ENCODE measurements around the gene POLR3K.

POLR3K gene

GRCh38 chr16:100989-101388 lies 47.6 kb upstream of the POLR3K start:
- TF ChIP-seq EZH2 (optimal IDR thresholded peaks at IDR 0.05; ENCODE audit: low read depth, low read length): no peak
- TF ChIP-seq EZH2phosphoT487 (IDR thresholded peaks at IDR 0.05; ENCODE audit: low read length): no peak
- TF ChIP-seq CTCF (IDR thresholded peaks at IDR 0.05; ENCODE audit: low read length): no peak
- Histone ChIP-seq H3K9me2 (replicated peaks; ENCODE audit: insufficient read depth, low read length) (no peaks in the 10 kb centered on the region), H3K27me3 (replicated peaks; ENCODE audit: insufficient read depth, low read length) (no peaks in the 10 kb centered on the region), H3K9me3 (replicated peaks; ENCODE audit: insufficient read depth, low read length) (no peaks in the 10 kb centered on the region), H3K4me2 (ENCODE audit: low read depth, low read length) (no peak overlapping the region), H3K27ac (ENCODE audit: low read length) (no peak overlapping the region), H4K20me1 (ENCODE audit: insufficient read depth, low read length) (no peaks in the 10 kb centered on the region), H3K36me3 (replicated peaks; ENCODE audit: insufficient read depth, low read length) (no peaks in the 10 kb centered on the region), H3K4me3 (ENCODE audit: low read length) (no peak overlapping the region), H2AFZ (ENCODE audit: low read length) (no peak overlapping the region), H3K4me1 (ENCODE audit: low read length) (no peaks in the 10 kb centered on the region), H3F3A (ENCODE audit: insufficient read depth, low read length) (no peaks in the 10 kb centered on the region), H3K9ac (ENCODE audit: low read length) (no peak overlapping the region), H3K79me2 (ENCODE audit: low read length) (no peaks in the 10 kb centered on the region)
- no peak for DNase-seq

GRCh38 chr16:97822-98221 lies 44.4 kb upstream of the POLR3K start:
- Histone ChIP-seq H3K27ac (ENCODE audit: low read length) (no peak overlapping the region), H2AFZ (ENCODE audit: low read length) (no peak overlapping the region), H3K9me3 (replicated peaks; ENCODE audit: insufficient read depth, low read length) (no peaks in the 10 kb centered on the region), H3K9me2 (replicated peaks; ENCODE audit: insufficient read depth, low read length) (no peaks in the 10 kb centered on the region), H3K4me3 (ENCODE audit: low read length) (no peak overlapping the region), H4K20me1 (ENCODE audit: insufficient read depth, low read length) (no peaks in the 10 kb centered on the region), H3K9ac (ENCODE audit: low read length) (no peak overlapping the region), H3F3A (ENCODE audit: insufficient read depth, low read length) (no peaks in the 10 kb centered on the region), H3K4me1 (ENCODE audit: low read length) (no peaks in the 10 kb centered on the region), H3K27me3 (replicated peaks; ENCODE audit: insufficient read depth, low read length) (no peaks in the 10 kb centered on the region), H3K79me2 (ENCODE audit: low read length) (no peaks in the 10 kb centered on the region), H3K4me2 (ENCODE audit: low read depth, low read length) (no peak overlapping the region), H3K36me3 (replicated peaks; ENCODE audit: insufficient read depth, low read length) (no peaks in the 10 kb centered on the region)
- TF ChIP-seq CTCF (IDR thresholded peaks at IDR 0.05; ENCODE audit: low read length) (no peak), EZH2 (optimal IDR thresholded peaks at IDR 0.05; ENCODE audit: low read depth, low read length) (no peak)
- no peak for DNase-seq

GRCh38 chr16:96935-97381 lies 43.5 kb upstream of the POLR3K start:
- no peak overlapping the region for H3K27ac ChIP-seq (ENCODE audit: low read length)
- H3K9me2 ChIP-seq (replicated peaks; ENCODE audit: insufficient read depth, low read length): no peaks in the 10 kb centered on the region
- H3K27me3 ChIP-seq (replicated peaks; ENCODE audit: insufficient read depth, low read length): no peaks in the 10 kb centered on the region
- TF ChIP-seq CTCF (IDR thresholded peaks at IDR 0.05; ENCODE audit: low read length): peak; percentile 100
- TF ChIP-seq EZH2 (optimal IDR thresholded peaks at IDR 0.05; ENCODE audit: low read depth, low read length): no peak
- TF ChIP-seq EZH2phosphoT487 (IDR thresholded peaks at IDR 0.05; ENCODE audit: low read length): no peak
- no peaks in the 10 kb centered on the region for H3K9me3 ChIP-seq (replicated peaks; ENCODE audit: insufficient read depth, low read length)
- no peak overlapping the region for H3K9ac ChIP-seq (ENCODE audit: low read length)
- DNase-seq: peak; percentile 88
- H3K4me1 ChIP-seq (ENCODE audit: low read length): no peaks in the 10 kb centered on the region
- H2AFZ ChIP-seq (ENCODE audit: low read length): no peak overlapping the region
- no peaks in the 10 kb centered on the region for H3F3A ChIP-seq (ENCODE audit: insufficient read depth, low read length)
- H3K4me2 ChIP-seq (ENCODE audit: low read depth, low read length): no peak overlapping the region
- H3K36me3 ChIP-seq (replicated peaks; ENCODE audit: insufficient read depth, low read length): no peaks in the 10 kb centered on the region
- no peaks in the 10 kb centered on the region for H4K20me1 ChIP-seq (ENCODE audit: insufficient read depth, low read length)
- H3K79me2 ChIP-seq (ENCODE audit: low read length): no peaks in the 10 kb centered on the region
- H3K4me3 ChIP-seq (ENCODE audit: low read length): no peak overlapping the region
